Thoracic aorta (tissue), 2 donors: ENCODE measurements around the gene ALKBH8. TPM values are rescaled to one million over a fixed set of nuclear protein-coding genes. Genes with fewer than 3 reads are reported as not detected.
"Not testable (repeated sequence)": the region's sequence is repeated elsewhere in the genome, so short reads cannot be mapped to it uniquely, and the experiment has no call there.

Experiments used
- ATAC-seq: fragments of 150-250 bp; one replicate; pipeline ENCODE4 v1.8.0; 2017; ENCODE audit warnings: low read depth; ENCODE audit not compliant: insufficient number of reproducible peaks, low FRiP score
- DNase-seq: peaks from one replicate; pipeline ENCODE4 v3.0.0-alpha.2; 2020; ENCODE audit warnings: low spot score
- H3K27ac ChIP-seq, 2 donors: fragments of 200-600 bp; sonication (generic); 1 replicate in 1 of 2; 2 replicates in 1 of 2; pipeline ENCODE4 v1.5.1; 2016; ENCODE audit warnings: mild to moderate bottlenecking in 2 of 2, moderate library complexity in 2 of 2
- H3K27me3 ChIP-seq: fragments of 200-600 bp; sonication (generic); replicated peaks from 2 replicates; pipeline ENCODE4 v1.6.0; 2016; ENCODE audit warnings: mild to moderate bottlenecking; ENCODE audit not compliant: insufficient read depth
- H3K36me3 ChIP-seq: fragments of 200-600 bp; sonication (generic); one replicate; pipeline ENCODE4 v1.5.1; 2016
- H3K4me1 ChIP-seq, 2 donors: fragments of 200-600 bp; sonication (generic); 1 replicate in 1 of 2; 2 replicates in 1 of 2; pipeline versions ENCODE4 v1.5.1 to v1.6.0; 2016; ENCODE audit warnings: low read depth in 2 of 2, mild to moderate bottlenecking in 1 of 2; ENCODE audit not compliant: control insufficient read depth in 1 of 2
- H3K4me3 ChIP-seq: fragments of 200-600 bp; sonication (generic); 2 replicates; pipeline ENCODE4 v1.5.1; 2016; ENCODE audit warnings: mild to moderate bottlenecking
- H3K9me3 ChIP-seq: fragments of 200-600 bp; sonication (generic); 2 replicates; pipeline ENCODE4 v1.5.1; 2016
- CTCF ChIP-seq: fragments of 200-600 bp; sonication (generic); IDR thresholded peaks from one replicate; pipeline ENCODE4 v1.5.1; 2019; ENCODE audit warnings: antibody characterized with exemption
- total RNA-seq, 2 donors: library from RNA; depleted of rRNA; stranded (reverse); fragments of >200 nt; gene quantifications; one replicate each; pipeline versions ENCODE4 v1.1.0 to v1.2.3, GENCODE V29; 2016

ALKBH8 gene
- total RNA-seq, 2 donors from 2014 or later: 10.6 to 16.8 TPM

- Histone ChIP-seq H3K27me3 (no peaks in the 10 kb centered on the region), H3K27ac (no peak overlapping the region), H3K9me3 (no peaks in the 10 kb centered on the region), H3K36me3 (no peaks in the 10 kb centered on the region), H3K4me1 (no peaks in the 10 kb centered on the region), H3K4me3 (no peak overlapping the region)
- ATAC-seq (no peak), DNase-seq (no peak)
- TF ChIP-seq CTCF: no peak
Measured at GRCh38 chr11:107538239-107538638, 27.3 kb downstream of the ALKBH8 start.

- not testable (repeated sequence) for H3K4me3 ChIP-seq, H3K9me3 ChIP-seq, H3K27me3 ChIP-seq, ATAC-seq, H3K36me3 ChIP-seq, H3K4me1 ChIP-seq, H3K27ac ChIP-seq, DNase-seq
Measured at GRCh38 chr11:107537155-107537554, 28.4 kb downstream of the ALKBH8 start.

GRCh38 chr11:107526197-107526596 is 39.3 kb downstream of the ALKBH8 start:
- ATAC-seq (no peak), DNase-seq (no peak)
- Histone ChIP-seq H3K27ac (no peak overlapping the region), H3K4me3 (no peak overlapping the region), H3K9me3 (no peaks in the 10 kb centered on the region), H3K27me3 (no peaks in the 10 kb centered on the region), H3K4me1 (no peaks in the 10 kb centered on the region), H3K36me3 (peaks cover 5% of the 10 kb centered on the region)
- TF ChIP-seq CTCF: no peak

- ATAC-seq (no peak), DNase-seq (no peak)
- H3K27ac ChIP-seq: no peak overlapping the region
Measured at GRCh38 chr11:107508858-107509244, 56.7 kb downstream of the ALKBH8 start.

GRCh38 chr11:107508201-107508857 is 57.2 kb downstream of the ALKBH8 start:
- peaks cover 8% of the 10 kb centered on the region for H3K36me3 ChIP-seq
- no peak overlapping the region for H3K4me3 ChIP-seq
- no peaks in the 10 kb centered on the region for H3K27me3 ChIP-seq
- DNase-seq: no peak
- no peak overlapping the region for H3K27ac ChIP-seq
- TF ChIP-seq CTCF: no peak
- no peaks in the 10 kb centered on the region for H3K4me1 ChIP-seq
- H3K9me3 ChIP-seq: no peaks in the 10 kb centered on the region
- ATAC-seq: no peak

More at GRCh38 chr11:107508858-107509244, 56.7 kb downstream of the ALKBH8 start:
- no peaks in the 10 kb centered on the region for H3K27me3 ChIP-seq
- no peak for TF ChIP-seq CTCF
- H3K36me3 ChIP-seq: peaks cover 8% of the 10 kb centered on the region
- no peak overlapping the region for H3K4me3 ChIP-seq
- H3K4me1 ChIP-seq: no peaks in the 10 kb centered on the region
- H3K9me3 ChIP-seq: no peaks in the 10 kb centered on the region
